HUES48 (cell line): Measurements from ENCODE around the gene FAM83G.

Experiments used
- H3K27ac ChIP-seq: one replicate; pipeline ENCODE4 v1.7.0; 2013; ENCODE audit warnings: low read depth, low read length, inconsistent platforms
- H3K27me3 ChIP-seq: 2 replicates; pipeline ENCODE4 v1.6.1; 2013; ENCODE audit warnings: mild to moderate bottlenecking, low read length; ENCODE audit not compliant: control insufficient read depth, insufficient read depth
- H3K36me3 ChIP-seq: 2 replicates; pipeline ENCODE4 v1.6.1; 2013; ENCODE audit warnings: low read length; ENCODE audit not compliant: control insufficient read depth, insufficient read depth
- H3K4me1 ChIP-seq: 2 replicates; pipeline ENCODE4 v1.6.1; 2013; ENCODE audit warnings: mild to moderate bottlenecking, low read length; ENCODE audit not compliant: control insufficient read depth, insufficient read depth
- H3K4me3 ChIP-seq: 2 replicates; pipeline ENCODE4 v1.5.1; 2013; ENCODE audit warnings: mild to moderate bottlenecking, low read depth, low read length
- H3K9ac ChIP-seq: 2 replicates; pipeline ENCODE4 v1.6.1; 2013; ENCODE audit warnings: mild to moderate bottlenecking, low read depth, low read length, moderate library complexity
- H3K9me3 ChIP-seq: 2 replicates; pipeline ENCODE4 v1.6.1; 2013; ENCODE audit warnings: low read length; ENCODE audit not compliant: control insufficient read depth, insufficient read depth

The FAM83G gene

DNA sequence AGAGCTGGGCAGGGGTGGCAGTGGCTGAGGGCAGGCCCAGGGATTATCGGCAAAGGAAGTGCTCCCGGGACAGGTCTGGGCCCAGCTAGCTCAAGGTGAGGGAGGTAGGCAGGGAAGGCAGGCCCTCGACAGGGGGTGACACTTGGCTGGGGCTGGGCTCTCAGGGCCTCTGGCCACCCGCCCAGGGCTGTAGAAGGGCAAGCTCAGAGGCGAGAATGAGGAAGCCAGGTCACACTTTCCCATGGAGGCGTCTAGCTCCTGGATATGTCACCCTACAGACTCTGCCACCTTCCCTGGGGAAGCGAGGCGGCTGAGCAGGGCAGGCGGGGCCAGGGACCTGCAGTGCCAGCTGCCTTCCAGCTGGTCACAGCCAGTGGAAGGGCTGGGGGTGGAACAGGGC is 19.1 kb downstream of the FAM83G start:
- Histone ChIP-seq H3K27ac (no peak overlapping the region), H3K4me3 (no peak overlapping the region), H3K36me3 (peaks cover 57% of the 10 kb centered on the region), H3K9ac (no peak overlapping the region), H3K4me1 (no peaks in the 10 kb centered on the region), H3K27me3 (no peaks in the 10 kb centered on the region), H3K9me3 (no peaks in the 10 kb centered on the region)

- H3K4me3 ChIP-seq, result no peak overlapping the region
- H3K27ac ChIP-seq, result no peak overlapping the region
- no peaks in the 10 kb centered on the region for H3K27me3 ChIP-seq
- H3K36me3 ChIP-seq, result peaks cover 60% of the 10 kb centered on the region
- H3K9me3 ChIP-seq, result no peaks in the 10 kb centered on the region
- no peak overlapping the region for H3K9ac ChIP-seq
- no peaks in the 10 kb centered on the region for H3K4me1 ChIP-seq
These were observed 20.1 kb downstream of the FAM83G start for GRCh38 chr17:18984273-18985114.

DNA sequence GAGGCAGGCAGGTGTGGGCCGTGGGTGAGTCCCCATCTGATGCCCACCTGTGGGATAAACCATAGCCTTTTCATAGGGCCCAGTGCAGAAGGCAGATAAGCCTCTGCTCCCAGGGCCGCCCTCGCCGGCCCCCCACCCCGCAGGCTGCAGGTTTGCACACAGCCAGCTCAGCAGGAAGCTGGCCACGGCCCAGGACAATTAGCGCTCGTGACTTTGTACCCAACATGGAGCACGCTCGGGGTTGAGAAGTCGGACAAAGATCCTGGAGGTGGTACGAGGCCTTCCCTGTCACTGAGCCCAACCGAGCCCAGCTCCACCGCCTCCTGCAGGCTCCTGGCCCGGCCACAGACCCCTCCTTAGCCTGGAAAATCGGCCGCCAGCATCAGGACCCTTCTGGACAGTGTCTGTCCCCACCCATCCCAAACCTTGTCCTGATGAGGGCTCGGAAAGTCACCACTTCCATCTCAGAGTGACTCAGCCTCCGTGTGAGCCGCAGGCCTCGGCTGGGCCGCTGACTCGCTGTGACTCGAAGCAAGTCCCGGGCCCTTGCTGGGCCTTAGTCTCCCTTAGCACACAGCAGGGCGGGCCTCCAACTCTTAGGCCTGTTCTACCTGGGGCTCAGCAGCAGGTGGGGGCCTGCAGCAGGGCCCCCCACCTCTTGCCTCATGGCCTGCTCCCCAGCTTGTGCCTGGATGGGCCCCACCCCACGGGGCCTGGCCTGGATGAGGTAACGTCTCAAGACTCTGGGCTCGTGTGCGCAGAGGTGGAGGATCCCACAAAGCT is 22.7 kb downstream of the FAM83G start:
- Histone ChIP-seq H3K4me3 (no peak overlapping the region), H3K4me1 (no peaks in the 10 kb centered on the region), H3K36me3 (peaks cover 69% of the 10 kb centered on the region)

DNA sequence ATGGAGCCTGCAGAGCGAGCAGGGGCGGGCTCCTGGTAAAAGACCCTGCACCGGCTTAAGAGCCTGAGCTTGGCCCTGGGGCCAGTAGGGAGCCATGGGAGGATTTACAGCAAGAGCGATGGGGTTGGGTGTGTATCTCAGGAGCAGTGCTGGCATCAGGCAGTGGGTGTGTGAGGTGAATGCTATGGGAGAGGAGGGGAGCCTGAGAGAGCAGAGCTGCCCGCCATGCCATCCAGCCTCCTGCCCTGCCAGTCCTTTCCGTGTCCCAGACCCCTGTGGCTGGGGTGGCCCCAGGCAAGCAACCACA is 23.3 kb downstream of the FAM83G start:
- Histone ChIP-seq H3K27me3 (no peaks in the 10 kb centered on the region), H3K9me3 (no peaks in the 10 kb centered on the region), H3K27ac (peak overlapping the region; percentile 58), H3K9ac (no peak overlapping the region), H3K4me1 (no peaks in the 10 kb centered on the region), H3K4me3 (no peak overlapping the region), H3K36me3 (peaks cover 69% of the 10 kb centered on the region)

More for the DNA sequence above, 22.7 kb downstream of the FAM83G start:
- Histone ChIP-seq H3K27ac (peak overlapping the region; percentile 58), H3K9me3 (no peaks in the 10 kb centered on the region), H3K9ac (no peak overlapping the region), H3K27me3 (no peaks in the 10 kb centered on the region)

DNA sequence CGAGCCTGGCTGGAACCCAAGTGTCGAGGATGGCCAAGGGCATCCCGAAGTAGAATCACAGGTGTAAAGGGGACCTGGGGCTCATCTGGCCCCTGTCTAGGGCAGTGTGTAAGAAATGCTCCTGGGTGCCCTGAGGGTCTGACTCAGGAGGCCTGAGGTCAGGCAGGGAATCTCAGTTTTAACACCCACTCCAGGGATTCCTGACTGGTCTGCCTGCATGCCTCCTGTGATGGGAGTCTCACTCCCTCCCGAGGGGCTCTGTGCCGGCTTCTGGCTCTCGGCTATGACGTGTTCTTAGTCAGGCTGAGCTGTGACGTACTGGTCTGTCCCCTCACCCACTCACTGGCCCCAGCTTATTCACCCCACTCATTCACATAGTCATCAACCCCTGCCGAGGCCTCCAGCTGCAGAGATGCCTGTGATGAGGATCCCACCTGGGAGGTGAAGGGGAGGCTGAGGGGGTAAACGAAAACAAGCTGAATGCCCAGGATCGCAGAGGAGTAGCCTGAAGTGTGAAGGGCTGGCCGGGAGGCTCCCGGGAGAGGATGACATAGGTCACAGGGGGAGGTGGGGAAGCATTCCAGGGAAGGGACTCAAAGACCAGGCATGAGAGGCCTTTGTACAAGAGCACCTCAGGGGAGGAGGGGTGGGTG is 23.8 kb downstream of the FAM83G start:
- no peaks in the 10 kb centered on the region for H3K27me3 ChIP-seq
- no peak overlapping the region for H3K9ac ChIP-seq
- H3K36me3 ChIP-seq, result peaks cover 66% of the 10 kb centered on the region
- no peaks in the 10 kb centered on the region for H3K4me1 ChIP-seq
- no peaks in the 10 kb centered on the region for H3K9me3 ChIP-seq
- H3K27ac ChIP-seq, result no peak overlapping the region
- no peak overlapping the region for H3K4me3 ChIP-seq

DNA sequence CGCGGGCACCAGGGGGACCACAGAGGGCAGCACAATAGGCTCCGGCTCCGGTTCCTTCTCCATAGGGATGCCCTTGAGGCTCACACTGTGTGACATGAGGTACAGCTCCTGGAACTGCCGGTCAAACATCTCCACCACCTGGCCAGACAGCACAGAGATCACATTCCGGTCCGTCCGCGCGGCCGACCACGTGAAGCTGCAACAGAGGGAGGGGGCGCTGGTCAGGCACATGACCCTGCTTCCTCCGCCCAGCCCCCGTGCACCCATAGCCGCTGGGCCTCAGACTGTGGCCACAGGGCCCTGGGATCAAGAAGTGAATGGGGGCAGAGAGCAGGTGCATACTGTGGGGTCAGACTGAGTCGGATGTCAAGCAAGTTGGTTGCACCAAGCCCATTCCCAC is 25.9 kb downstream of the FAM83G start:
- H3K36me3 ChIP-seq, result peaks cover 62% of the 10 kb centered on the region

DNA sequence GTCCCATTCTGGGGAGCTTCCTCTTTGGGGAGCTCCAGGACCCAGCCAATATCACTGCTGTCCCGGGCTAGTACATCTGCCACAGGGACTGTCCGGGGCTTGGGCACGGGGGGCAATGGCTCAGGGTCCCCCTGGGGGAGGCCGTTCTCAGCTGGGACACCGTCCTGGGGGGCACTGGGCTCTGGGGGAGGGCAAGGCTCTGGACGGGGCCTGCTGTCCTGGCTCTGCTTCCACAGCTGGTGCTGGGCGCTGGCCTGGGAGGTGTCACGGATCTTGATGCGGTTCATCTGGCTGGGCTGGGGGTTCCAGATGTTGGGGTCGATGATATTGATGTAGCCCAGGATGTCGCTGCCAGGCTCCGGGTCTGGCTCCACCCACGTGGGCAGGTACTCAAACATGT is 26.5 kb downstream of the FAM83G start:
- H3K27ac ChIP-seq, result no peak overlapping the region
- peaks cover 66% of the 10 kb centered on the region for H3K36me3 ChIP-seq
- no peak overlapping the region for H3K4me3 ChIP-seq

More for the DNA sequence above, 25.9 kb downstream of the FAM83G start:
- Histone ChIP-seq H3K27me3 (no peaks in the 10 kb centered on the region), H3K9me3 (no peaks in the 10 kb centered on the region), H3K27ac (no peak overlapping the region), H3K4me1 (no peaks in the 10 kb centered on the region), H3K4me3 (no peak overlapping the region), H3K9ac (no peak overlapping the region)

GRCh38 chr17:18977646-18978045 is 26.9 kb downstream of the FAM83G start:
- H3K4me1 ChIP-seq, result no peaks in the 10 kb centered on the region

More for the DNA sequence above, 26.5 kb downstream of the FAM83G start:
- H3K4me1 ChIP-seq, result no peaks in the 10 kb centered on the region
- no peaks in the 10 kb centered on the region for H3K9me3 ChIP-seq
- no peaks in the 10 kb centered on the region for H3K27me3 ChIP-seq
- no peak overlapping the region for H3K9ac ChIP-seq

GRCh38 chr17:18977021-18977420 is 27.5 kb downstream of the FAM83G start:
- Histone ChIP-seq H3K9ac (no peak overlapping the region), H3K27ac (no peak overlapping the region), H3K9me3 (no peaks in the 10 kb centered on the region), H3K4me3 (no peak overlapping the region), H3K27me3 (no peaks in the 10 kb centered on the region), H3K4me1 (no peaks in the 10 kb centered on the region), H3K36me3 (peaks cover 72% of the 10 kb centered on the region)

More at GRCh38 chr17:18977646-18978045, 26.9 kb downstream of the FAM83G start:
- Histone ChIP-seq H3K27ac (no peak overlapping the region), H3K9ac (no peak overlapping the region), H3K4me3 (no peak overlapping the region), H3K36me3 (peaks cover 70% of the 10 kb centered on the region), H3K9me3 (no peaks in the 10 kb centered on the region), H3K27me3 (no peaks in the 10 kb centered on the region)

DNA sequence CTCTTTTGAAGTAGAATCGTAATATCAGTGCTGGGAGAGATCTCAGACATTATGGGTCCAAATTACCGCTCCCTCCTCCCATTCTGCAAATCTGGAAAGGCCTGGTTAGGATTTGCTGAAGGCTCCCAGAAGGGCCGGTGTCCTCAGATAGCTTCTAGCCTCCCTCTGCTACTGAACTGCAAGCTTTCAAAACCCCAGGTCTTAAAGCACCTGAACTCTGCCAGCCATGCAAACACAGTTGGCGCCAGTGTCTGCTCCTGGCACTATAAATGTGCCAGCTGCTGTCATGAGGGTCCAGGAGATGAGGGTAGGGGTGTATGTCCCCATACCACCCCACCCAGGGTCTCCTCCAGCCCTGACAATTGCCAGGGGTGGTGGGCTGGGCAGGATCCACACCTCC is 28.4 kb downstream of the FAM83G start:
- no peaks in the 10 kb centered on the region for H3K4me1 ChIP-seq
- H3K4me3 ChIP-seq, result no peak overlapping the region
- H3K9me3 ChIP-seq, result no peaks in the 10 kb centered on the region
- no peak overlapping the region for H3K27ac ChIP-seq
- no peak overlapping the region for H3K9ac ChIP-seq
- H3K36me3 ChIP-seq, result peaks cover 81% of the 10 kb centered on the region
- no peaks in the 10 kb centered on the region for H3K27me3 ChIP-seq

- H3K4me3 ChIP-seq, result no peak overlapping the region
- no peak overlapping the region for H3K27ac ChIP-seq
- no peaks in the 10 kb centered on the region for H3K27me3 ChIP-seq
- H3K9me3 ChIP-seq, result no peaks in the 10 kb centered on the region
- H3K9ac ChIP-seq, result no peak overlapping the region
- peaks cover 83% of the 10 kb centered on the region for H3K36me3 ChIP-seq
- H3K4me1 ChIP-seq, result no peaks in the 10 kb centered on the region
These were observed 29.0 kb downstream of the FAM83G start for GRCh38 chr17:18975597-18975996.
